GM23338 (cell line): ENCODE results near the gene TRMT13. TPM values are rescaled to one million over a fixed set of nuclear protein-coding genes. Genes with fewer than 3 reads are reported as not detected.
A peak's percentile ranks its signal among the peaks of the same experiment; 100 is the strongest.

Experiments used
- ATAC-seq: fragments of 200-7000 bp; cut with Tn5 transposase; 3 replicates; pipeline ENCODE4 v1.9.1; 2020
- DNase-seq: peaks from one replicate; pipeline ENCODE4 v3.0.0-alpha.2; 2015; ENCODE audit warnings: low spot score
- H2AFZ ChIP-seq: fragments of 200-600 bp; sonication (generic); 2 replicates; pipeline ENCODE4 v1.8.0; 2016; ENCODE audit warnings: antibody characterized with exemption, mild to moderate bottlenecking, moderate library complexity
- H3F3A ChIP-seq: fragments of 200-600 bp; sonication (generic); replicated peaks from 2 replicates; pipeline ENCODE4 v1.8.0; 2017; ENCODE audit warnings: antibody characterized with exemption, mixed run types, low read depth
- H3K27ac ChIP-seq: fragments of 200-600 bp; sonication (generic); 2 replicates; pipeline ENCODE4 v1.6.1; 2016; ENCODE audit warnings: low read depth
- H3K27me3 ChIP-seq: fragments of 200-600 bp; sonication (generic); 2 replicates; pipeline ENCODE4 v1.8.0; 2016; ENCODE audit warnings: mild to moderate bottlenecking, mixed run types, moderate library complexity; ENCODE audit not compliant: insufficient read depth
- H3K36me3 ChIP-seq: fragments of 200-600 bp; sonication (generic); 2 replicates; pipeline ENCODE4 v1.8.0; 2016; ENCODE audit warnings: mild to moderate bottlenecking; ENCODE audit not compliant: insufficient read depth
- H3K4me1 ChIP-seq: fragments of 200-600 bp; sonication (generic); 2 replicates; pipeline ENCODE4 v1.8.0; 2016; ENCODE audit warnings: mild to moderate bottlenecking, moderate library complexity; ENCODE audit not compliant: insufficient read depth
- H3K4me2 ChIP-seq: fragments of 200-600 bp; sonication (generic); 2 replicates; pipeline ENCODE4 v1.7.1; 2017; ENCODE audit warnings: mixed run types
- H3K4me3 ChIP-seq: fragments of 200-600 bp; sonication (generic); 2 replicates; pipeline ENCODE4 v1.6.1; 2016; ENCODE audit warnings: mixed run types
- H3K79me2 ChIP-seq: fragments of 200-600 bp; sonication (generic); replicated peaks from 2 replicates; pipeline ENCODE4 v1.8.0; 2017; ENCODE audit warnings: mild to moderate bottlenecking; ENCODE audit not compliant: insufficient read depth
- H3K9me2 ChIP-seq: fragments of 200-600 bp; sonication (generic); 2 replicates; pipeline ENCODE4 v1.8.0; 2017; ENCODE audit not compliant: insufficient read depth
- H4K20me1 ChIP-seq: fragments of 200-600 bp; sonication (generic); replicated peaks from 2 replicates; pipeline ENCODE4 v1.8.0; 2017; ENCODE audit warnings: mild to moderate bottlenecking; ENCODE audit not compliant: insufficient read depth
- H3K27ac Mint-ChIP-seq: 2 replicates; pipeline ENCODE4 v1.8.0; 2020; ENCODE audit warnings: inconsistent platforms, mild to moderate bottlenecking, moderate library complexity, mixed read lengths
- H3K27me3 Mint-ChIP-seq: 3 replicates; pipeline ENCODE4 v1.8.0; 2022; ENCODE audit warnings: low read depth, mild to moderate bottlenecking, moderate library complexity, mixed read lengths, inconsistent platforms; ENCODE audit not compliant: insufficient read depth, poor library complexity
- H3K36me3 Mint-ChIP-seq: 3 replicates; pipeline ENCODE4 v1.8.0; 2021; ENCODE audit warnings: low read depth, mild to moderate bottlenecking, inconsistent platforms, moderate library complexity, mixed read lengths
- H3K4me1 Mint-ChIP-seq: 3 replicates; pipeline ENCODE4 v1.8.0; 2020; ENCODE audit warnings: mild to moderate bottlenecking, inconsistent platforms, mixed read lengths
- H3K4me3 Mint-ChIP-seq: 3 replicates; pipeline ENCODE4 v1.8.0; 2021; ENCODE audit warnings: moderate library complexity, mild to moderate bottlenecking, inconsistent platforms, mixed read lengths
- H3K9me3 Mint-ChIP-seq: 3 replicates; pipeline ENCODE4 v1.8.0; 2020; ENCODE audit warnings: moderate library complexity, mild to moderate bottlenecking, inconsistent platforms, mixed read lengths
- CREB1 ChIP-seq: fragments of 250-450 bp; sonication (Bioruptor Pico); IDR thresholded peaks from 2 replicates; pipeline ENCODE4 v1.5.0; 2020; ENCODE audit warnings: low read depth, mild to moderate bottlenecking, moderate library complexity
- EZH2phosphoT487 ChIP-seq: fragments of 200-600 bp; sonication (generic); IDR thresholded peaks from one replicate; pipeline ENCODE4 v1.8.1; 2018; ENCODE audit warnings: antibody characterized with exemption; ENCODE audit not compliant: unreplicated experiment
- NANOG ChIP-seq: IDR thresholded peaks from 2 replicates; pipeline ENCODE4 v1.6.1; 2016; ENCODE audit warnings: antibody characterized with exemption, borderline replicate concordance
- POLR2AphosphoS5 ChIP-seq: IDR thresholded peaks from 2 replicates; pipeline ENCODE4 v1.6.1; 2016; ENCODE audit warnings: antibody characterized with exemption, low read depth
- STAT1 ChIP-seq: IDR thresholded peaks from one replicate; pipeline ENCODE4 v1.6.1; 2016; ENCODE audit warnings: antibody characterized with exemption; ENCODE audit not compliant: unreplicated experiment
- ZNF114 ChIP-seq: fragments of 250-450 bp; sonication (Bioruptor Pico); IDR thresholded peaks from 2 replicates; pipeline ENCODE4 v1.5.0; 2020; ENCODE audit warnings: mild to moderate bottlenecking, moderate library complexity
- ZNF331 ChIP-seq: fragments of 250-450 bp; sonication (Bioruptor Pico); IDR thresholded peaks from 2 replicates; pipeline ENCODE4 v1.5.0; 2020; ENCODE audit warnings: low read depth, mild to moderate bottlenecking, moderate library complexity
- polyA plus RNA-seq: library from polyadenylated mRNA; unstranded; fragments of >200 nt; fragmentation: Nextera tagmentation; extraction: Ambion mirVana; gene quantifications from 2 replicates; pipeline ENCODE4 v1.2.1, GENCODE V29; 2016
- total RNA-seq: library from RNA; depleted of rRNA; stranded (reverse); fragments of >200 nt; shearing (Covaris generic); gene quantifications from 2 replicates; pipeline ENCODE4 v1.2.3, GENCODE V29; 2014
- TF ChIP-seq, protein P1 (sequence below), 2 experiments: fragments of 200-600 bp in 1 of 2; sonication (generic) in 1 of 2; conservative IDR thresholded peaks; 2 replicates each; pipeline versions ENCODE4 v1.5.1 to v1.6.1; 2016 to 2017; ENCODE audit warnings: antibody characterized with exemption in 2 of 2, low read depth in 2 of 2, mild to moderate bottlenecking in 2 of 2, moderate library complexity in 1 of 2
- TF ChIP-seq, protein P2 (sequence below): IDR thresholded peaks from 2 replicates; pipeline ENCODE4 v1.6.1; 2016; ENCODE audit warnings: antibody characterized with exemption
- TF ChIP-seq, protein P3 (sequence below): IDR thresholded peaks from one replicate; pipeline ENCODE4 v1.6.1; 2018; ENCODE audit warnings: antibody characterized with exemption; ENCODE audit not compliant: unreplicated experiment

The TRMT13 gene
- total and polyA plus RNA-seq, 2 experiments from 2014 or later: 14.5 to 22.8 TPM

DNA sequence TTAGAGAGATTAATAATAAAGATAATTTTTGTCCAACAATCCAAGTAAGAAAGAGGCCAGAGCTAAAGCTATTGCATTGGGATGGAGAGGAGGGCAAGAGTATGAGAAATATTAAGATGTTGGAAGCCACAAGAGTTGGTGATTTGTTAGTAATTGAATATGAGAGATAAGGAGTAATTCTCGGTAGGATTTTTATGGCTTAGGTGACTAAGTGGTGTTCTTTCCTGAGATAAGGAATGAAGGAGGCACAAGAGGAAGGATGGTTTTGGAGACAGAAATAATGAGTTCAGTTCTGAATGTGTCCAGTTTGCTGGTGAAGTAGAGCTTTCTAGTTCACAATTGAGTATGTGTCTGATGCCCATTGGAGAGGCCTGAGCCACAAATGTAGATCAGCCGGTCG lies 9.4 kb downstream of the TRMT13 start (continued):
- TF ChIP-seq, protein P1, sequence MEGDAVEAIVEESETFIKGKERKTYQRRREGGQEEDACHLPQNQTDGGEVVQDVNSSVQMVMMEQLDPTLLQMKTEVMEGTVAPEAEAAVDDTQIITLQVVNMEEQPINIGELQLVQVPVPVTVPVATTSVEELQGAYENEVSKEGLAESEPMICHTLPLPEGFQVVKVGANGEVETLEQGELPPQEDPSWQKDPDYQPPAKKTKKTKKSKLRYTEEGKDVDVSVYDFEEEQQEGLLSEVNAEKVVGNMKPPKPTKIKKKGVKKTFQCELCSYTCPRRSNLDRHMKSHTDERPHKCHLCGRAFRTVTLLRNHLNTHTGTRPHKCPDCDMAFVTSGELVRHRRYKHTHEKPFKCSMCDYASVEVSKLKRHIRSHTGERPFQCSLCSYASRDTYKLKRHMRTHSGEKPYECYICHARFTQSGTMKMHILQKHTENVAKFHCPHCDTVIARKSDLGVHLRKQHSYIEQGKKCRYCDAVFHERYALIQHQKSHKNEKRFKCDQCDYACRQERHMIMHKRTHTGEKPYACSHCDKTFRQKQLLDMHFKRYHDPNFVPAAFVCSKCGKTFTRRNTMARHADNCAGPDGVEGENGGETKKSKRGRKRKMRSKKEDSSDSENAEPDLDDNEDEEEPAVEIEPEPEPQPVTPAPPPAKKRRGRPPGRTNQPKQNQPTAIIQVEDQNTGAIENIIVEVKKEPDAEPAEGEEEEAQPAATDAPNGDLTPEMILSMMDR (conservative IDR thresholded peaks at IDR 0.05; ENCODE audit: low read depth in 2 of 2): no peak
- TF ChIP-seq, protein P2, sequence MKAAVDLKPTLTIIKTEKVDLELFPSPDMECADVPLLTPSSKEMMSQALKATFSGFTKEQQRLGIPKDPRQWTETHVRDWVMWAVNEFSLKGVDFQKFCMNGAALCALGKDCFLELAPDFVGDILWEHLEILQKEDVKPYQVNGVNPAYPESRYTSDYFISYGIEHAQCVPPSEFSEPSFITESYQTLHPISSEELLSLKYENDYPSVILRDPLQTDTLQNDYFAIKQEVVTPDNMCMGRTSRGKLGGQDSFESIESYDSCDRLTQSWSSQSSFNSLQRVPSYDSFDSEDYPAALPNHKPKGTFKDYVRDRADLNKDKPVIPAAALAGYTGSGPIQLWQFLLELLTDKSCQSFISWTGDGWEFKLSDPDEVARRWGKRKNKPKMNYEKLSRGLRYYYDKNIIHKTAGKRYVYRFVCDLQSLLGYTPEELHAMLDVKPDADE: no peak
- TF ChIP-seq, protein P3, sequence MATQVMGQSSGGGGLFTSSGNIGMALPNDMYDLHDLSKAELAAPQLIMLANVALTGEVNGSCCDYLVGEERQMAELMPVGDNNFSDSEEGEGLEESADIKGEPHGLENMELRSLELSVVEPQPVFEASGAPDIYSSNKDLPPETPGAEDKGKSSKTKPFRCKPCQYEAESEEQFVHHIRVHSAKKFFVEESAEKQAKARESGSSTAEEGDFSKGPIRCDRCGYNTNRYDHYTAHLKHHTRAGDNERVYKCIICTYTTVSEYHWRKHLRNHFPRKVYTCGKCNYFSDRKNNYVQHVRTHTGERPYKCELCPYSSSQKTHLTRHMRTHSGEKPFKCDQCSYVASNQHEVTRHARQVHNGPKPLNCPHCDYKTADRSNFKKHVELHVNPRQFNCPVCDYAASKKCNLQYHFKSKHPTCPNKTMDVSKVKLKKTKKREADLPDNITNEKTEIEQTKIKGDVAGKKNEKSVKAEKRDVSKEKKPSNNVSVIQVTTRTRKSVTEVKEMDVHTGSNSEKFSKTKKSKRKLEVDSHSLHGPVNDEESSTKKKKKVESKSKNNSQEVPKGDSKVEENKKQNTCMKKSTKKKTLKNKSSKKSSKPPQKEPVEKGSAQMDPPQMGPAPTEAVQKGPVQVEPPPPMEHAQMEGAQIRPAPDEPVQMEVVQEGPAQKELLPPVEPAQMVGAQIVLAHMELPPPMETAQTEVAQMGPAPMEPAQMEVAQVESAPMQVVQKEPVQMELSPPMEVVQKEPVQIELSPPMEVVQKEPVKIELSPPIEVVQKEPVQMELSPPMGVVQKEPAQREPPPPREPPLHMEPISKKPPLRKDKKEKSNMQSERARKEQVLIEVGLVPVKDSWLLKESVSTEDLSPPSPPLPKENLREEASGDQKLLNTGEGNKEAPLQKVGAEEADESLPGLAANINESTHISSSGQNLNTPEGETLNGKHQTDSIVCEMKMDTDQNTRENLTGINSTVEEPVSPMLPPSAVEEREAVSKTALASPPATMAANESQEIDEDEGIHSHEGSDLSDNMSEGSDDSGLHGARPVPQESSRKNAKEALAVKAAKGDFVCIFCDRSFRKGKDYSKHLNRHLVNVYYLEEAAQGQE: no peak
- TF ChIP-seq ZNF331: no peak

DNA sequence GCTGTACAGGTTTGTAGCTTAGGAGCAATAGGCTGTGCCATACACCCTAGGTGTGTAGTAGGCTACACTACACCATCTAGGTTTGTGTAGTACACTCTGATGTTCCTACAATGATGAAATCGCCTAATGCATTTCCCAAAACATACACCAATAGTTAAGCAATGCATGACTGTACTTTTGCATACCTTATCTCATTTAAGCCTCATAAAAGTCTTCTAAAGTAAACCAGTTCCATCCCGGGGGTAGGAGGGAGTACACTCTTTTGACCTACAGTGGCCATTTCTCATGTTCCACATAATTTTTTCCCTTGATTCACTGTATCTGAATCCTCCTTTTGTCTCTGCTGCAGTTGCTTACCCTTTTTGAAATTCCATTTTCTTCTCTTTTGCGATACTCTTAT lies 12.2 kb downstream of the TRMT13 start:
- H3K27me3 ChIP-seq: no peaks in the 10 kb centered on the region
- DNase-seq (no peak), ATAC-seq (no peak)
- no peak overlapping the region for H3K4me2 ChIP-seq
- Mint-ChIP-seq H3K27me3 (no peaks in the 10 kb centered on the region), H3K4me1 (peaks cover 12% of the 10 kb centered on the region), H3K27ac (no peak overlapping the region), H3K36me3 (peaks cover 36% of the 10 kb centered on the region), H3K9me3 (no peaks in the 10 kb centered on the region), H3K4me3 (no peak overlapping the region)
- H3K36me3 ChIP-seq: peaks cover 31% of the 10 kb centered on the region
- H3K4me3 ChIP-seq: no peak overlapping the region
- no peak overlapping the region for H3K27ac ChIP-seq
- no peaks in the 10 kb centered on the region for H3F3A ChIP-seq
- no peaks in the 10 kb centered on the region for H3K9me2 ChIP-seq
- no peak for TF ChIP-seq ZNF114 (CRISPR knock-in tag)
- no peak overlapping the region for H2AFZ ChIP-seq
- peaks cover 6% of the 10 kb centered on the region for H3K4me1 ChIP-seq
- no peaks in the 10 kb centered on the region for H3K79me2 ChIP-seq
- no peaks in the 10 kb centered on the region for H4K20me1 ChIP-seq

DNA sequence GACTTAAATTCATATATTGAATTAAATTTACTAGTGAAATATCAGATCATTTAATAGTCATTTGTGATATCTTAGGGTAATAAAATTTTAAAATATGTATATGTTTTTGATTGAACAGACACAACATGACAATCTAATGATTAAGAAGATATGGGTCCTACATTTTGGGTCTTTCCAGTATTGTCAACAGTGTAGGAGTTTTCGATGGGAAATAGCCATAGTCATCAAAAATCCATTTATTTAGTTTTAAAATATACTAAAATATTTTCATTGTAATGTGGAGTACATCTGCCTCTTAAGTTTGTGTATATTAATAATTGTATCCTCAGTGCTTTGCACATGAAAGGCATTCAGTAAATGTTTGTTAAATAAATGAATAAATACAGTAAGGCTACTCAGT lies 14.0 kb downstream of the TRMT13 start:
- H3K36me3 Mint-ChIP-seq: peaks cover 30% of the 10 kb centered on the region
- H3K4me1 ChIP-seq: peaks cover 6% of the 10 kb centered on the region
- H3K4me2 ChIP-seq: no peak overlapping the region
- H3K27ac ChIP-seq: peak overlapping the region; percentile 67; the same call in 1 of the 2 replicates
- no peak overlapping the region for H3K4me3 Mint-ChIP-seq
- H3K36me3 ChIP-seq: peaks cover 18% of the 10 kb centered on the region
- no peaks in the 10 kb centered on the region for H3K9me2 ChIP-seq
- peaks cover 12% of the 10 kb centered on the region for H3K4me1 Mint-ChIP-seq
- no peak overlapping the region for H2AFZ ChIP-seq
- TF ChIP-seq ZNF114 (CRISPR knock-in tag): no peak
- no peak for TF ChIP-seq NANOG
- no peak for TF ChIP-seq CREB1
- TF ChIP-seq STAT1: no peak
- no peak for TF ChIP-seq ZNF331
- TF ChIP-seq POLR2AphosphoS5: no peak
- no peak for TF ChIP-seq EZH2phosphoT487
- no peaks in the 10 kb centered on the region for H4K20me1 ChIP-seq
- no peaks in the 10 kb centered on the region; the same call in 2 of the 3 replicates for H3K9me3 Mint-ChIP-seq
- H3K27me3 ChIP-seq: no peaks in the 10 kb centered on the region
- no peak overlapping the region for H3K4me3 ChIP-seq
- H3K27me3 Mint-ChIP-seq: peaks cover 2% of the 10 kb centered on the region
- H3F3A ChIP-seq: no peaks in the 10 kb centered on the region
- peak overlapping the region; percentile 85; the same call in 1 of the 2 replicates for H3K27ac Mint-ChIP-seq
- no peak for ATAC-seq
- H3K79me2 ChIP-seq: no peaks in the 10 kb centered on the region
- no peak for DNase-seq
